HepG2 (cell line): ENCODE measurements around the gene RIOK3. TPM values are rescaled to one million over a fixed set of nuclear protein-coding genes. Genes with fewer than 3 reads are reported as not detected.
A peak's percentile ranks its signal among the peaks of the same experiment; 100 is the strongest.

Experiments used
- CENPT ChIP-seq: sonication (generic); formaldehyde crosslinking; IDR thresholded peaks from 2 replicates; pipeline ENCODE4 v1.8.0; 2022; ENCODE audit warnings: low read depth, mild to moderate bottlenecking, moderate library complexity, missing genetic modification reagents
- KLF12 ChIP-seq: sonication (generic); formaldehyde crosslinking; IDR thresholded peaks from 2 replicates; pipeline ENCODE4 v1.4.0; 2020; ENCODE audit warnings: missing genetic modification reagents, borderline replicate concordance
- KLF9 ChIP-seq: IDR thresholded peaks from 2 replicates; pipeline ENCODE4 v1.6.1; 2016; ENCODE audit warnings: low read depth
- MEF2D ChIP-seq: sonication (generic); formaldehyde crosslinking; IDR thresholded peaks from 2 replicates; pipeline ENCODE4 v1.5.1; 2020; ENCODE audit warnings: mild to moderate bottlenecking, missing genetic modification reagents
- NFATC3 ChIP-seq: sonication (generic); formaldehyde crosslinking; IDR thresholded peaks from 2 replicates; pipeline ENCODE4 v1.5.1; 2020; ENCODE audit warnings: mild to moderate bottlenecking, missing genetic modification reagents
- NRL ChIP-seq: sonication (generic); formaldehyde crosslinking; IDR thresholded peaks from 2 replicates; pipeline ENCODE4 v1.5.0; 2020; ENCODE audit warnings: missing genetic modification reagents, mild to moderate bottlenecking, moderate library complexity, borderline replicate concordance
- SIN3A ChIP-seq: IDR thresholded peaks from 2 replicates; pipeline ENCODE4 v1.6.1; 2011; ENCODE audit warnings: low read depth, mild to moderate bottlenecking, control low read depth, low read length, borderline replicate concordance
- SMAD3 ChIP-seq: sonication (generic); formaldehyde crosslinking; IDR thresholded peaks from 2 replicates; pipeline ENCODE4 v1.4.0; 2020; ENCODE audit warnings: missing genetic modification reagents
- SP4 ChIP-seq: sonication (generic); formaldehyde crosslinking; IDR thresholded peaks from 2 replicates; pipeline ENCODE4 v1.8.1; 2023; ENCODE audit warnings: mild to moderate bottlenecking, missing genetic modification reagents
- TFDP2 ChIP-seq: sonication (generic); formaldehyde crosslinking; IDR thresholded peaks from 2 replicates; pipeline ENCODE4 v1.4.0; 2020; ENCODE audit warnings: missing genetic modification reagents
- ZMYM4 ChIP-seq: sonication (generic); formaldehyde crosslinking; IDR thresholded peaks from 2 replicates; pipeline ENCODE4 v1.8.1; 2023; ENCODE audit warnings: mild to moderate bottlenecking, missing genetic modification reagents
- ZNF30 ChIP-seq: sonication (generic); formaldehyde crosslinking; IDR thresholded peaks from 2 replicates; pipeline ENCODE4 v1.5.0; 2020; ENCODE audit warnings: mild to moderate bottlenecking, missing genetic modification reagents
- ZNF383 ChIP-seq: sonication (generic); formaldehyde crosslinking; IDR thresholded peaks from 2 replicates; pipeline ENCODE4 v1.4.0; 2020; ENCODE audit warnings: missing genetic modification reagents, mild to moderate bottlenecking, borderline replicate concordance
- ZNF720 ChIP-seq: sonication (generic); formaldehyde crosslinking; IDR thresholded peaks from 2 replicates; pipeline ENCODE4 v1.4.0; 2020; ENCODE audit warnings: missing genetic modification reagents
- ZNF878 ChIP-seq: sonication (generic); formaldehyde crosslinking; IDR thresholded peaks from 2 replicates; pipeline ENCODE4 v1.8.1; 2023; ENCODE audit warnings: mild to moderate bottlenecking, missing genetic modification reagents, moderate library complexity
- ZNF883 ChIP-seq: sonication (generic); formaldehyde crosslinking; IDR thresholded peaks from 2 replicates; pipeline ENCODE4 v1.5.1; 2020; ENCODE audit warnings: mild to moderate bottlenecking, missing genetic modification reagents; ENCODE audit errors: not compliant biosample characterization
- ZSCAN21 ChIP-seq: sonication (generic); formaldehyde crosslinking; IDR thresholded peaks from 2 replicates; pipeline ENCODE4 v1.8.0; 2022; ENCODE audit warnings: mild to moderate bottlenecking, missing genetic modification reagents, moderate library complexity, borderline replicate concordance
- polyA plus RNA-seq, 8 experiments: library from polyadenylated mRNA; depleted of rRNA in 3 of 8; stranded (reverse) in 7 of 8; unstranded in 1 of 8; fragments of >200 nt; fragmentation: Illumina TruSeq in 4 of 8; extraction: Trizol in 4 of 8; gene quantifications; 2 replicates each; pipeline versions ENCODE4 v1.2.1 to v1.2.3, GENCODE V29; 2011 to 2016; ENCODE audit warnings: low read depth in 4 of 8, missing spikeins in 1 of 8, mixed read lengths in 1 of 8; ENCODE audit not compliant: insufficient read depth in 1 of 8
- total RNA-seq, 5 experiments: library from RNA; depleted of rRNA; stranded (reverse); fragments of >200 nt; fragmentation: Illumina TruSeq; extraction: Trizol; gene quantifications; 2 replicates each; pipeline ENCODE4 v1.2.3, GENCODE V29; 2016; ENCODE audit warnings: low read depth in 1 of 5
- TF ChIP-seq, protein P1 (sequence below): sonication (generic); formaldehyde crosslinking; IDR thresholded peaks from 2 replicates; pipeline ENCODE4 v1.8.0; 2022; ENCODE audit warnings: missing genetic modification reagents, mild to moderate bottlenecking, moderate library complexity, borderline replicate concordance
- TF ChIP-seq, protein P2 (sequence below): sonication (generic); formaldehyde crosslinking; IDR thresholded peaks from 2 replicates; pipeline ENCODE4 v1.4.0; 2020; ENCODE audit warnings: missing genetic modification reagents, mild to moderate bottlenecking, borderline replicate concordance
- TF ChIP-seq, protein P3 (sequence below): sonication (generic); formaldehyde crosslinking; IDR thresholded peaks from 2 replicates; pipeline ENCODE4 v1.4.0; 2020; ENCODE audit warnings: missing genetic modification reagents

Gene RIOK3
- total and polyA plus RNA-seq, 2 of the 13 experiments (the other 11 are each of a cell fraction or from before 2014, with no cell fraction given), result 26.7 to 36.0 TPM

DNA sequence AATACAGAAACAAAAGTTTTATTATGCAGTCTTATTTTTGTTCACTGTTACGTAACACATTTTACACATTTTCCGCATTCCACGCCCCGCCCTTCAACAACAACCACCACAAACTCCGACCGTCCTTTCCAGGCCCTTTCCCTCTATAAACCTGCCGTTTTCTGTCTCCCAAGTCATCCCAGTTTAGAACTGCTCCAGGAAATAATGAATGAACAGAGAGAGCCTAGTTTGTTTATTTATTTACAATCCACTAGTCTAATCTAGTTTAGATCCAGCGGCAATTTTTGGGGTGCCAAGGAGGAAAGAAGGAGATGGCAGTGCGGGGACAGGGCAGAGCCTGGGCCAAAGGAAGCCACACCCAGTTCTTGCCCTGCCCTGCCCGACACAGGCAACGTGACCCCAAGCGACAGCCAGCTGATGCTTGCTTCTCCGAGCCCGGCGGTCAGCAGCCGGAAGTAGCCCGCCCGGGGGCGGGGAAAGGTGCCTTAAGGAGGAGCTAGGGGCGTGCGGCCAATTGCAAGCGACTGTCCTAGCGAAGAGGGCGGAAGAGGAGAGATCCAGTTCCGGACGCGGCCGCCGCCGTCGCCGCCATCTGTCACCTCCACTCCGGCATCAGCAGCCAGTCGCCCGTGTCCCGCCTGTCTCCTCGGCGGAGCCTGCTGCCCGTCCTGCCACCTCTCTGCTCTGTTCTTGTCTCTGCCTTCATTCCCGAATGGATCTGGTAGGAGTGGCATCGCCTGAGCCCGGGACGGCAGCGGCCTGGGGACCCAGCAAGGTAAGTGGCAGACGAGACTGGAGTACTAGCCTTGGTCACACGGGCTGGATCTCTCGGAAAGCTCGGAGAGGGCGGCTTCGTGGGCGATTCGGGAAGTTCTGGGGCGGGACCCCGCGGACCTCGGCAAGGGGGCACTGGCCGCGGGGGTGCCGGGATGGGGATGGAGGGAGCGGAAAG lies at the start of gene RIOK3 (continued):
- TF ChIP-seq, protein P1, sequence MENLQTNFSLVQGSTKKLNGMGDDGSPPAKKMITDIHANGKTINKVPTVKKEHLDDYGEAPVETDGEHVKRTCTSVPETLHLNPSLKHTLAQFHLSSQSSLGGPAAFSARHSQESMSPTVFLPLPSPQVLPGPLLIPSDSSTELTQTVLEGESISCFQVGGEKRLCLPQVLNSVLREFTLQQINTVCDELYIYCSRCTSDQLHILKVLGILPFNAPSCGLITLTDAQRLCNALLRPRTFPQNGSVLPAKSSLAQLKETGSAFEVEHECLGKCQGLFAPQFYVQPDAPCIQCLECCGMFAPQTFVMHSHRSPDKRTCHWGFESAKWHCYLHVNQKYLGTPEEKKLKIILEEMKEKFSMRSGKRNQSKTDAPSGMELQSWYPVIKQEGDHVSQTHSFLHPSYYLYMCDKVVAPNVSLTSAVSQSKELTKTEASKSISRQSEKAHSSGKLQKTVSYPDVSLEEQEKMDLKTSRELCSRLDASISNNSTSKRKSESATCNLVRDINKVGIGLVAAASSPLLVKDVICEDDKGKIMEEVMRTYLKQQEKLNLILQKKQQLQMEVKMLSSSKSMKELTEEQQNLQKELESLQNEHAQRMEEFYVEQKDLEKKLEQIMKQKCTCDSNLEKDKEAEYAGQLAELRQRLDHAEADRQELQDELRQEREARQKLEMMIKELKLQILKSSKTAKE (CRISPR knock-in tag), result peak; percentile 61; the same call in 1 of the 2 replicates
- TF ChIP-seq MEF2D (peak; percentile 45; the same call in 1 of the 2 replicates), CENPT (CRISPR knock-in tag) (0 out of 2 replicates have a peak, but pooled peaks have one; percentile 43), SP4 (CRISPR knock-in tag) (peak; percentile 79), ZMYM4 (peak; percentile 84), ZSCAN21 (CRISPR knock-in tag) (peak; percentile 55; the same call in 1 of the 2 replicates), ZNF883 (CRISPR knock-in tag) (peak; percentile 59), ZNF720 (no peak), ZNF30 (no peak), ZNF878 (CRISPR knock-in tag) (0 out of 2 replicates have a peak, but pooled peaks have one; percentile 54), KLF12 (peak; percentile 60; the same call in 1 of the 2 replicates), NRL (CRISPR knock-in tag) (peak; percentile 81; the same call in 1 of the 2 replicates), KLF9 (0 out of 2 replicates have a peak, but pooled peaks have one; percentile 41), SIN3A (peak; percentile 87; the same call in 1 of the 2 replicates), SMAD3 (CRISPR knock-in tag) (peak; percentile 79; the same call in 1 of the 2 replicates), TFDP2 (CRISPR knock-in tag) (peak; percentile 37; the same call in 1 of the 2 replicates), ZNF383 (CRISPR knock-in tag) (0 out of 2 replicates have a peak, but pooled peaks have one; percentile 21), NFATC3 (no peak)
- TF ChIP-seq, protein P2, sequence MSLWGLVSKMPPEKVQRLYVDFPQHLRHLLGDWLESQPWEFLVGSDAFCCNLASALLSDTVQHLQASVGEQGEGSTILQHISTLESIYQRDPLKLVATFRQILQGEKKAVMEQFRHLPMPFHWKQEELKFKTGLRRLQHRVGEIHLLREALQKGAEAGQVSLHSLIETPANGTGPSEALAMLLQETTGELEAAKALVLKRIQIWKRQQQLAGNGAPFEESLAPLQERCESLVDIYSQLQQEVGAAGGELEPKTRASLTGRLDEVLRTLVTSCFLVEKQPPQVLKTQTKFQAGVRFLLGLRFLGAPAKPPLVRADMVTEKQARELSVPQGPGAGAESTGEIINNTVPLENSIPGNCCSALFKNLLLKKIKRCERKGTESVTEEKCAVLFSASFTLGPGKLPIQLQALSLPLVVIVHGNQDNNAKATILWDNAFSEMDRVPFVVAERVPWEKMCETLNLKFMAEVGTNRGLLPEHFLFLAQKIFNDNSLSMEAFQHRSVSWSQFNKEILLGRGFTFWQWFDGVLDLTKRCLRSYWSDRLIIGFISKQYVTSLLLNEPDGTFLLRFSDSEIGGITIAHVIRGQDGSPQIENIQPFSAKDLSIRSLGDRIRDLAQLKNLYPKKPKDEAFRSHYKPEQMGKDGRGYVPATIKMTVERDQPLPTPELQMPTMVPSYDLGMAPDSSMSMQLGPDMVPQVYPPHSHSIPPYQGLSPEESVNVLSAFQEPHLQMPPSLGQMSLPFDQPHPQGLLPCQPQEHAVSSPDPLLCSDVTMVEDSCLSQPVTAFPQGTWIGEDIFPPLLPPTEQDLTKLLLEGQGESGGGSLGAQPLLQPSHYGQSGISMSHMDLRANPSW (CRISPR knock-in tag), result peak; percentile 35; the same call in 1 of the 2 replicates
- TF ChIP-seq, protein P3, sequence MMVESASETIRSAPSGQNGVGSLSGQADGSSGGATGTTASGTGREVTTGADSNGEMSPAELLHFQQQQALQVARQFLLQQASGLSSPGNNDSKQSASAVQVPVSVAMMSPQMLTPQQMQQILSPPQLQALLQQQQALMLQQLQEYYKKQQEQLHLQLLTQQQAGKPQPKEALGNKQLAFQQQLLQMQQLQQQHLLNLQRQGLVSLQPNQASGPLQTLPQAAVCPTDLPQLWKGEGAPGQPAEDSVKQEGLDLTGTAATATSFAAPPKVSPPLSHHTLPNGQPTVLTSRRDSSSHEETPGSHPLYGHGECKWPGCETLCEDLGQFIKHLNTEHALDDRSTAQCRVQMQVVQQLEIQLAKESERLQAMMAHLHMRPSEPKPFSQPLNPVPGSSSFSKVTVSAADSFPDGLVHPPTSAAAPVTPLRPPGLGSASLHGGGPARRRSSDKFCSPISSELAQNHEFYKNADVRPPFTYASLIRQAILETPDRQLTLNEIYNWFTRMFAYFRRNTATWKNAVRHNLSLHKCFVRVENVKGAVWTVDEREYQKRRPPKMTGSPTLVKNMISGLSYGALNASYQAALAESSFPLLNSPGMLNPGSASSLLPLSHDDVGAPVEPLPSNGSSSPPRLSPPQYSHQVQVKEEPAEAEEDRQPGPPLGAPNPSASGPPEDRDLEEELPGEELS (CRISPR knock-in tag), result peak; percentile 39; the same call in 1 of the 2 replicates
